HG02973 (cell line): ENCODE measurements around the gene USH1G.
"Not testable (repeated sequence)": the region's sequence is repeated elsewhere in the genome, so short reads cannot be mapped to it uniquely, and the experiment has no call there.

Experiments
- ATAC-seq: cut with Tn5 transposase; IDR thresholded peaks from one replicate; pipeline ENCODE4 v1.9.1; 2021; ENCODE audit warnings: moderate library complexity; ENCODE audit not compliant: unreplicated experiment

USH1G gene

GRCh38 chr17:74922694-74923537 lies at the start of gene USH1G:
Gene USH1G (minus strand): TSS chr17:74923255. CDS start chr17:74923073, 182 bp downstream.
- no peak for ATAC-seq

- no peak for ATAC-seq
Measured at GRCh38 chr17:74972107-74972972, 49.3 kb upstream of the USH1G start, which contains the start of gene HID1. Gene HID1 (minus strand): TSS chr17:74972759. CDS start chr17:74972656, 103 bp downstream.

GRCh38 chr17:74971842-74972106 lies 48.7 kb upstream of the USH1G start:
- no peak for ATAC-seq

- ATAC-seq: no peak
Measured at GRCh38 chr17:74971069-74971841, 48.2 kb upstream of the USH1G start.

DNA sequence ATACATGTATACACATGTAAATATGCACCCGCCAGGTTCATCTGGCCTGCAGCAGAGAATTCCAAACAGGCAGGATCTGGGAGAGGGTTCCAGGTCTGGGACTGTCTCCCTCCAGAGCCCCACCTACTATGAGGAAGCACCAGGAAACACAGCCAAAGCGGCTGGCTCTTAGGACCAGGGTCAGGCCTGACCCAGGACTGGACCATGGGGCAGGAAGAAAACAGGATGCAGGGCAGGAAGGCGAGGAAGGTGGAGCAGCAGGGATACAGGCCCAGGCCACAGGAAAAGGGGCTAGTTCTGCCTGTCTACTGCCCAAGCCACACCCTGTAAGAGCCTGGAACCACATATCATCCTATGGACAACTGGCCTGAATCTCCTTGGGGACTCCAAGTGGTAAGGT lies 47.3 kb upstream of the USH1G start:
- ATAC-seq: no peak

GRCh38 chr17:74969501-74969900 lies 46.4 kb upstream of the USH1G start:
- ATAC-seq: not testable (repeated sequence)

DNA sequence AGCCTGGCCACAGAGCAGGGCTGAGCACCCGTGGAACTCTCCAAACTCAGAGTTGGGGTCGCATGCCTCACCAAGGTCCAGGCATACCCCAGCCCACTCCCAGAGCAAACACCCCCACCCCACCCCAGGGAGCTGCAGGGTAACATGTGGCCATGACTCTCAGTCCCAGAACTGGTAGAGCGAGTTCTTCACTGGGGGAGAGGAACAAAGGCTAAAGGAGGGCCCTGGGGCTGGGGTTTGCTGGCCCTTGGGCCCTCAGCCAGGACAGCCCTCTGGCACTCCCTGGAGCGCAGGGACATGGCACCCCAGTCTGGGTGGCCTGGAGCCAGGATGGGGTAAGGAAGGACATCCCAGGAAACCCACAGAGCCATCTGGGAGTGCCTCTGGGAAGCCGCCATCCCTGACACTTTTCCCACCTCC lies 45.3 kb upstream of the USH1G start:
- no peak for ATAC-seq

DNA sequence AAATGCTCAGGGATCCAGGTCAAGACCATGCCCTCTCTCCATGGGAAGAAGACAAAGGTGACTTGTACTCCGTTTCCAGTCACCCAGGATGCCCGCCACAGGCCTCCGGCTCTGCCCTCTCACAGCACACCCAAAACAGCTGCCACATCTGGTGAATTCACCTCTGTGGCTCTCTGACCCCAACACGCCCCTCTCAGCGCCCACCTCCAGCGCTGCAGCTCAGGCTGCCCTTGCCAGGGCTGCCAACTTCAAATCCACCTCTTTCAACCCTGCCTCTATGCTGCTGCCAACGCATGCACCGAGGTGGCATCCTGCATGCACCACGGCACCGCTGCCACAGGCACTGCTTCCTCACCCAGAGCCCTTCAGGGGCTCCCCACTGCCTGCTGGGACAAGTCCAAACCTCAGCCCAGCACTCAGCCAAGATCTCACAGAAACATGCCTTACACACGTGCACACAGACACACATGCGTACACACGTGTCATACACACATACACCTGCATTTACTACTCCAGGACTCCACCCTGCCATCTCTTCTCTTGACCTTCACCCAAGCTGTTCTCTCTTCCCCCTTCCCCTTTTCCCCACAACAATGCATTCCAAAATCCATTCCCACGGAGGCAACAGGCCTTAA lies 42.0 kb upstream of the USH1G start:
- ATAC-seq: no peak

DNA sequence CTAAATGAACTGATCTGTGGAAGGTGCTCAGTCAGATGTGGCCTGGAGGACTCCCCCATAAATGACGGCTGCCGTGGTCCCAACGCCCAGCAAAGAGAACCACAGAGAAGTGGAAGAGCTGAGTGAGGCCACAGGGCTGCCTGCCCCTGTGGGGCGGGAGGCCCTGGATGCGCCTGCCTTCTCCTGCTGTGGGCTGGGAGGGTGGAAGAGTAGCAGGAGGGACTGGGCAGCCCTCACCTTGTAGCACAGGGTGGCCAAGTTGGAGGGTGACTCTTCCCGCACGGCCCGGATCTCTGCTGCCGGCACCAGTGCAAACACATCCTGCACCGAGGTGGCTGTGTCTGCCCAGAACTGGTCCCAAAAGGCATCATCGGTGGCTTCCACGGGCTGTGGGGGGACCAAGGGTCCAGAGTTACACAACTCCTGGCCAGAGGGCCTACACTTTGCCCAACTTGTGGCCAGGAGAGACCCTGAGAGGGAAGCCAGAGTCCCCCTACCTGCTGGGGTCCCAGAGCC lies 41.2 kb upstream of the USH1G start:
- no peak for ATAC-seq

GRCh38 chr17:74963656-74964055 lies 40.6 kb upstream of the USH1G start:
- no peak for ATAC-seq

GRCh38 chr17:74962622-74963394 lies 39.8 kb upstream of the USH1G start:
- no peak for ATAC-seq

DNA sequence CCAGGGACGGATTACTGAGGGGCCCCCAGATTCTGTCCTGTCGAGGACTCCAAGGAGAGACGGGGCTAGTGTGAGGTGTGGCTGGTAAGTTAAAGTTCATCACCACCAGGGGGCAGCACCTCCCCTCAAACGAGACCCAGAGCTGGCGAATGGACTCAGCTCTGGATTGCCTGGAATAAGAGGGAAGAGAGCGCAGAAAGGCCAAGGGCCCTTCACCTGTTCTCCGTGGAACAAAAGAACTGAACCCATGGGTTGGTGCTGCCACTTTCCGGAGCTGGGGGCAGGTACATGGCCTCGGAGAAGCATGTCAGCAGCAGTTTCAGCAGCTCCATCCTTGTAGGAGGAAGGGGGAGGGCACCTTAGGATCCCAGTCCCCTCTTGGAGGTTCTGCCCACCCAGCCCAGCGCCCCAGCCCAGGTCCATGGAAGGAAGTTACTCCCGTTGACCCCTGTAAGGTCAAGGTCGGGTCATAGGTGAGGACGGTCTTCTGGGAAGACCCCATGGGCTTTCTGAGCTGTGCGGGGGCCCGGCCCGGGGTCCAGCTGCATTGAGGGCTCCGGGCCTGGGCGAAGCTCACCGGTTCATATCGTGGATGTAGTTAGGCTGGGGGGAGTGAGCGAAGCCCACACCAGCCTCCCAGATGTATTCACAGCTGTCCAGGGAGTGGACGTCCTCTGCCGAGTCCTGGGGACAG lies 38.7 kb upstream of the USH1G start:
- ATAC-seq: no peak

GRCh38 chr17:74960570-74961342 lies 37.7 kb upstream of the USH1G start:
- ATAC-seq: no peak

DNA sequence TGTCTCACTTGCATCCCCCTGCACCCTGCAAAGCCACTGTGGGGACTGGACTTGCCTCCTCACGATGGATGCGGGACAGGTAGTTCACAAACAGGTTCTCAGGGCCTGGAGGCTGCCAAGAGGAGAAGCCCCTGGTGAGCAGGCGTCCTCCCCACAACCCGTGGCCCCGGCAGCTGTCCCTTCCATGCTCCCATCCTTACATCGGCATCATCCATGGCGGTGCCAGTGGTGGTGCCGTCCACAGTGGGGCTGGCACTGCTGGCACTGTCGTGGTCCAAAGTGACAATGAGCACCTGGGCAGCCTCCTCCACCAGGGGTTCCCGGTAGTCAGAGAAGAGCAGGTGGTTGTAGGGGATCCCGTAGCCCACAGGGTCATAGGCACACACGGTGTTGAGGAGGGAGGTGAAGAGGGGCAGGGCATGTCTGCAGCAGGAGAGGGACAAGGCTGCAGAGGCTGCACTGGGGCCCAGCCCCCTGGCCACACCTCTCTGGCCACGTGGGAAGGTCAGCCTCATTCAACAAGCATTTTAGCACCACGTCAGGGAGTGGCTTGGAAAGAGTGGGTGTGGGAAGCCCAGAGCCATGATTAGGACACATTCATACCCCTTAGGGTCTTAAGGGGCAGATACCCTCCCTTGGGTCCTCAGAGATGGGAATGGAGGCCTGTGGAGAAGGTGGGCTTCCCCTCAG lies 36.9 kb upstream of the USH1G start:
- ATAC-seq: no peak

GRCh38 chr17:74957935-74958740 lies 35.1 kb upstream of the USH1G start:
- ATAC-seq: no peak

DNA sequence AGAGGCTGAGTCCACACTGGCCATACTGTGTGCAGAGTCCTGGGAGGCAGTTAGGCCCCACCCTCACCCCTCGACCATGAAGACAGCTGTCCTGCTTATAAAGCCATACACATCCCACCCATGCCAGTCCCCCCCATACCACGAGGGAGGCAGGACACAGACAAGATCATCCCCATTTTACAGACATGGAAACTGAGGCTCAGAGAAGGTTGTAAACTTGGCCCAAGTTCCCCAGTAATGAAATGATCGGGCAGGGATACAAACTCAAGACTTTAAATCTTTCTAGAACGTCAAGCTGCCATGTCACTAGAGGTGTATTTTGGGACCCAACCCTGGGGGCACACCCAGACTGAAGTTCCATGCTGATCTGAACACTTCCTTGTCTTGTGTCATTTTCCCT lies 33.0 kb upstream of the USH1G start:
- ATAC-seq: no peak
